ENCODE measurements around the gene GRIN2B.

The GRIN2B gene

GRCh38 chr12:13945641-13946040 lies 35.8 kb downstream of the GRIN2B start:
- Histone ChIP-seq H3K4me3 (ENCODE audit: insufficient read length, low read depth) (no peak overlapping the region), H3K27me3 (ENCODE audit: insufficient read depth, insufficient read length) (no peaks in the 10 kb centered on the region), H3K36me3 (ENCODE audit: insufficient read depth, insufficient read length, low read length) (no peaks in the 10 kb centered on the region), H3K9me3 (ENCODE audit: insufficient read depth, low read length) (no peaks in the 10 kb centered on the region), H3K9ac (ENCODE audit: insufficient read length, low read depth) (no peak overlapping the region), H3K4me1 (ENCODE audit: insufficient read depth, insufficient read length) (peaks cover 6% of the 10 kb centered on the region)
- DNase-seq (ENCODE audit: low read depth, low spot score), result no peak
- TF ChIP-seq ZNF274 (IDR thresholded peaks at IDR 0.05; ENCODE audit: low read depth, low read length) (no peak), YY1 (IDR thresholded peaks at IDR 0.05; ENCODE audit: insufficient read depth, insufficient read length) (no peak), SUZ12 (IDR thresholded peaks at IDR 0.05; ENCODE audit: extremely low read depth, insufficient read depth, insufficient read length) (no peak)

- H3K9ac ChIP-seq (ENCODE audit: insufficient read length, low read depth), result no peak overlapping the region
- no peak for TF ChIP-seq YY1 (IDR thresholded peaks at IDR 0.05; ENCODE audit: insufficient read depth, insufficient read length)
- no peak for TF ChIP-seq SUZ12 (IDR thresholded peaks at IDR 0.05; ENCODE audit: extremely low read depth, insufficient read depth, insufficient read length)
- no peak for TF ChIP-seq ZNF274 (IDR thresholded peaks at IDR 0.05; ENCODE audit: low read depth, low read length)
- no peak for DNase-seq (ENCODE audit: low read depth, low spot score)
- no peaks in the 10 kb centered on the region for H3K27me3 ChIP-seq (ENCODE audit: insufficient read depth, insufficient read length)
- peaks cover 6% of the 10 kb centered on the region for H3K4me1 ChIP-seq (ENCODE audit: insufficient read depth, insufficient read length)
- no peaks in the 10 kb centered on the region for H3K36me3 ChIP-seq (ENCODE audit: insufficient read depth, insufficient read length, low read length)
- no peaks in the 10 kb centered on the region for H3K9me3 ChIP-seq (ENCODE audit: insufficient read depth, low read length)
- H3K4me3 ChIP-seq (ENCODE audit: insufficient read length, low read depth), result no peak overlapping the region
These were observed 36.2 kb downstream of the GRIN2B start for GRCh38 chr12:13945236-13945635.

- TF ChIP-seq YY1 (IDR thresholded peaks at IDR 0.05; ENCODE audit: insufficient read depth, insufficient read length) (no peak), ZNF274 (IDR thresholded peaks at IDR 0.05; ENCODE audit: low read depth, low read length) (no peak), SUZ12 (IDR thresholded peaks at IDR 0.05; ENCODE audit: extremely low read depth, insufficient read depth, insufficient read length) (no peak)
- Histone ChIP-seq H3K27me3 (ENCODE audit: insufficient read depth, insufficient read length) (no peaks in the 10 kb centered on the region), H3K4me3 (ENCODE audit: insufficient read length, low read depth) (no peak overlapping the region), H3K9me3 (ENCODE audit: insufficient read depth, low read length) (peaks cover 10% of the 10 kb centered on the region), H3K9ac (ENCODE audit: insufficient read length, low read depth) (no peak overlapping the region), H3K36me3 (ENCODE audit: insufficient read depth, insufficient read length, low read length) (no peaks in the 10 kb centered on the region), H3K4me1 (ENCODE audit: insufficient read depth, insufficient read length) (peaks cover 6% of the 10 kb centered on the region)
- DNase-seq (ENCODE audit: low read depth, low spot score), result no peak
These were observed 38.6 kb downstream of the GRIN2B start for GRCh38 chr12:13942826-13943225.

GRCh38 chr12:13941258-13942249 lies 39.8 kb downstream of the GRIN2B start:
- Histone ChIP-seq H3K4me1 (ENCODE audit: insufficient read depth, insufficient read length) (peaks cover 6% of the 10 kb centered on the region), H3K9me3 (ENCODE audit: insufficient read depth, low read length) (peaks cover 12% of the 10 kb centered on the region), H3K9ac (ENCODE audit: insufficient read length, low read depth) (no peak overlapping the region), H3K27me3 (ENCODE audit: insufficient read depth, insufficient read length) (no peaks in the 10 kb centered on the region), H3K4me3 (ENCODE audit: insufficient read length, low read depth) (no peak overlapping the region), H3K36me3 (ENCODE audit: insufficient read depth, insufficient read length, low read length) (no peaks in the 10 kb centered on the region)
- peak; percentile 96 for DNase-seq (ENCODE audit: low read depth, low spot score)
- TF ChIP-seq YY1 (IDR thresholded peaks at IDR 0.05; ENCODE audit: insufficient read depth, insufficient read length) (no peak), SUZ12 (IDR thresholded peaks at IDR 0.05; ENCODE audit: extremely low read depth, insufficient read depth, insufficient read length) (no peak), ZNF274 (IDR thresholded peaks at IDR 0.05; ENCODE audit: low read depth, low read length) (no peak)

GRCh38 chr12:13940335-13940865 lies 41.0 kb downstream of the GRIN2B start:
- no peak for DNase-seq (ENCODE audit: low read depth, low spot score)
- Histone ChIP-seq H3K4me1 (ENCODE audit: insufficient read depth, insufficient read length) (peaks cover 6% of the 10 kb centered on the region), H3K9me3 (ENCODE audit: insufficient read depth, low read length) (peaks cover 12% of the 10 kb centered on the region), H3K27me3 (ENCODE audit: insufficient read depth, insufficient read length) (no peaks in the 10 kb centered on the region), H3K36me3 (ENCODE audit: insufficient read depth, insufficient read length, low read length) (no peaks in the 10 kb centered on the region), H3K9ac (ENCODE audit: insufficient read length, low read depth) (no peak overlapping the region), H3K4me3 (ENCODE audit: insufficient read length, low read depth) (no peak overlapping the region)
- TF ChIP-seq SUZ12 (IDR thresholded peaks at IDR 0.05; ENCODE audit: extremely low read depth, insufficient read depth, insufficient read length) (no peak), ZNF274 (IDR thresholded peaks at IDR 0.05; ENCODE audit: low read depth, low read length) (no peak), YY1 (IDR thresholded peaks at IDR 0.05; ENCODE audit: insufficient read depth, insufficient read length) (no peak)

GRCh38 chr12:13937735-13938134 lies 43.7 kb downstream of the GRIN2B start:
- Histone ChIP-seq H3K9me3 (ENCODE audit: insufficient read depth, low read length) (peaks cover 12% of the 10 kb centered on the region), H3K27me3 (ENCODE audit: insufficient read depth, insufficient read length) (no peaks in the 10 kb centered on the region), H3K4me3 (ENCODE audit: insufficient read length, low read depth) (no peak overlapping the region), H3K36me3 (ENCODE audit: insufficient read depth, insufficient read length, low read length) (no peaks in the 10 kb centered on the region), H3K4me1 (ENCODE audit: insufficient read depth, insufficient read length) (peaks cover 3% of the 10 kb centered on the region), H3K9ac (ENCODE audit: insufficient read length, low read depth) (no peak overlapping the region)
- TF ChIP-seq SUZ12 (IDR thresholded peaks at IDR 0.05; ENCODE audit: extremely low read depth, insufficient read depth, insufficient read length) (no peak), YY1 (IDR thresholded peaks at IDR 0.05; ENCODE audit: insufficient read depth, insufficient read length) (no peak)
- DNase-seq (ENCODE audit: low read depth, low spot score), result no peak

- H3K36me3 ChIP-seq (ENCODE audit: insufficient read depth, insufficient read length, low read length), result no peaks in the 10 kb centered on the region
- TF ChIP-seq YY1 (IDR thresholded peaks at IDR 0.05; ENCODE audit: insufficient read depth, insufficient read length) (no peak), SUZ12 (IDR thresholded peaks at IDR 0.05; ENCODE audit: extremely low read depth, insufficient read depth, insufficient read length) (no peak)
- no peaks in the 10 kb centered on the region for H3K4me1 ChIP-seq (ENCODE audit: insufficient read depth, insufficient read length)
- H3K27me3 ChIP-seq (ENCODE audit: insufficient read depth, insufficient read length), result no peaks in the 10 kb centered on the region
- H3K4me3 ChIP-seq (ENCODE audit: insufficient read length, low read depth), result no peak overlapping the region
- no peak overlapping the region for H3K9ac ChIP-seq (ENCODE audit: insufficient read length, low read depth)
- DNase-seq (ENCODE audit: low read depth, low spot score), result no peak
- peaks cover 12% of the 10 kb centered on the region for H3K9me3 ChIP-seq (ENCODE audit: insufficient read depth, low read length)
These were observed 46.2 kb downstream of the GRIN2B start for GRCh38 chr12:13935169-13935568.
